Epidermal melanocyte (primary cell): Measurements from ENCODE around the gene POMC.
"Not testable (repeated sequence)": the region's sequence is repeated elsewhere in the genome, so short reads cannot be mapped to it uniquely, and the experiment has no call there.

Source experiments
- DNase-seq: peaks from one replicate; pipeline ENCODE4 v3.0.0; 2011; ENCODE audit warnings: low spot score; ENCODE audit not compliant: insufficient read length

POMC gene

GRCh38 chr2:25140535-25140934 lies 27.8 kb downstream of the POMC start:
- DNase-seq = not testable (repeated sequence)

GRCh38 chr2:25132693-25133092 lies 35.7 kb downstream of the POMC start:
- no peak for DNase-seq

GRCh38 chr2:25132299-25132635 lies 36.1 kb downstream of the POMC start:
- DNase-seq = no peak

- no peak for DNase-seq
Observed at GRCh38 chr2:25131567-25132298, 36.6 kb downstream of the POMC start.

- no peak for DNase-seq
Observed at GRCh38 chr2:25131253-25131566, 37.2 kb downstream of the POMC start.

GRCh38 chr2:25129901-25130520 lies 38.4 kb downstream of the POMC start:
- no peak for DNase-seq

- no peak for DNase-seq
Observed at GRCh38 chr2:25127646-25128045, 40.7 kb downstream of the POMC start.

GRCh38 chr2:25127071-25127470 lies 41.3 kb downstream of the POMC start:
- DNase-seq = not testable (repeated sequence)

- DNase-seq = no peak
Observed at GRCh38 chr2:25125976-25126375, 42.4 kb downstream of the POMC start.

GRCh38 chr2:25125189-25125588 lies 43.2 kb downstream of the POMC start:
- no peak for DNase-seq

- DNase-seq = no peak
Observed at GRCh38 chr2:25123682-25124081, 44.7 kb downstream of the POMC start.

- no peak for DNase-seq
Observed at GRCh38 chr2:25122367-25122766, 46.0 kb downstream of the POMC start.

- no peak for DNase-seq
Observed at GRCh38 chr2:25119263-25119662, 49.1 kb downstream of the POMC start.

- DNase-seq = no peak
Observed at GRCh38 chr2:25116956-25117355, 51.4 kb downstream of the POMC start.

GRCh38 chr2:25115902-25116301 lies 52.5 kb downstream of the POMC start:
- no peak for DNase-seq

- DNase-seq = no peak
Observed at GRCh38 chr2:25115249-25115883, 53.0 kb downstream of the POMC start.

GRCh38 chr2:25112113-25112512 lies 56.3 kb downstream of the POMC start:
- DNase-seq = no peak
